GM23338 (cell line): ENCODE results near the gene LTBP4.

Experiments used
- CREB1 ChIP-seq: fragments of 250-450 bp; sonication (Bioruptor Pico); IDR thresholded peaks from 2 replicates; pipeline ENCODE4 v1.5.0; 2020; ENCODE audit warnings: low read depth, mild to moderate bottlenecking, moderate library complexity
- CTCF ChIP-seq, 2 experiments: fragments of 200-600 bp in 1 of 2; sonication (generic) in 1 of 2; conservative IDR thresholded peaks; 2 replicates each; pipeline versions ENCODE4 v1.5.1 to v1.6.1; 2016 to 2017; ENCODE audit warnings: antibody characterized with exemption in 2 of 2, low read depth in 2 of 2, mild to moderate bottlenecking in 2 of 2, moderate library complexity in 1 of 2
- EZH2 ChIP-seq: fragments of 200-600 bp; sonication (generic); IDR thresholded peaks from one replicate; pipeline ENCODE4 v1.8.0; 2017; ENCODE audit warnings: antibody characterized with exemption, mild to moderate bottlenecking, low read depth; ENCODE audit not compliant: unreplicated experiment
- JUNB ChIP-seq: IDR thresholded peaks from one replicate; pipeline ENCODE4 v1.6.1; 2016; ENCODE audit warnings: antibody characterized with exemption; ENCODE audit not compliant: unreplicated experiment
- POLR2AphosphoS5 ChIP-seq: IDR thresholded peaks from 2 replicates; pipeline ENCODE4 v1.6.1; 2016; ENCODE audit warnings: antibody characterized with exemption, low read depth
- REST ChIP-seq: IDR thresholded peaks from one replicate; pipeline ENCODE4 v1.6.1; 2018; ENCODE audit warnings: antibody characterized with exemption; ENCODE audit not compliant: unreplicated experiment
- STAT1 ChIP-seq: IDR thresholded peaks from one replicate; pipeline ENCODE4 v1.6.1; 2016; ENCODE audit warnings: antibody characterized with exemption; ENCODE audit not compliant: unreplicated experiment

DNA sequence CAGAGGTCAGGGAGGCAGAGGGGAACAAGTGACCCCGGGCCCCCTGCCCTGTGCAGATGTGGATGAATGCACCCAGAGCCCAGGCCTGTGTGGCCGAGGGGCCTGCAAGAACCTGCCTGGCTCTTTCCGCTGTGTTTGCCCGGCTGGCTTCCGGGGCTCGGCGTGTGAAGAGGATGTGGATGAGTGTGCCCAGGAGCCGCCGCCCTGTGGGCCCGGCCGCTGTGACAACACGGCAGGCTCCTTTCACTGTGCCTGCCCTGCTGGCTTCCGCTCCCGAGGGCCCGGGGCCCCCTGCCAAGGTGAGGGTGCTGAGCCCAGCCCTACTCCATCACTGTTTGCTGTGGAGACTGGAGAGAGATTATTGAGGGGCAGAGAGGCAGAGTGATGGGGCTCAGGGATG lies 9.9 kb downstream of the LTBP4 start:
- TF ChIP-seq CTCF (conservative IDR thresholded peaks at IDR 0.05; ENCODE audit: low read depth in 2 of 2) (no peak), JUNB (no peak), EZH2 (no peak), REST (no peak), POLR2AphosphoS5 (no peak), CREB1 (CRISPR knock-in tag) (no peak), STAT1 (no peak)
